GM19025 (cell line): ENCODE measurements around the gene RPS17.
"Not testable (repeated sequence)": the region's sequence is repeated elsewhere in the genome, so short reads cannot be mapped to it uniquely, and the experiment has no call there.

Experiments
- ATAC-seq: cut with Tn5 transposase; IDR thresholded peaks from one replicate; pipeline ENCODE4 v1.9.1; 2021; ENCODE audit warnings: mild to moderate bottlenecking, low read depth, moderate library complexity; ENCODE audit not compliant: unreplicated experiment

The RPS17 gene

DNA sequence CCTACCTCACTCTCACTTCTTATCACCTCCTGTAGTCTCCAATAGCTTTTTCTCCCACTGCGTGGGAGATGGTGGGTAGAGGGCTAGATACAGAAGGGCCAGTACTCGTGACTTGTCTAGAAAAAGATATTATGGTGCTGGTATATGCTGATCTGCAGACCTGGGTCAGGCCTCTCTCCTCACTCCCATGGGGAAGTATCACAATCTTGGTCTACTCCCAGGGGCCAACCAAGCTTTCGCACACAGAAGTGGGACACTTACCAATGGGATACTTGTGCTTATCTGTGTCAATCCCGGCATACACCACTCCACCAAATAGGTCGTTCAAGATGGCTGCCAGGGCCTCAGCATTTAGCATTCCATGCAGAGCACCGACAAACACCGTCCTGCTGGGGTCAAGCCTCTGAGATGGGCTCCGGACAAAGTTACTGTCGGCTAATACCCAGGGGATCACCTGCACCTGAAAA is 9.0 kb upstream of the RPS17 start:
- no peak for ATAC-seq

DNA sequence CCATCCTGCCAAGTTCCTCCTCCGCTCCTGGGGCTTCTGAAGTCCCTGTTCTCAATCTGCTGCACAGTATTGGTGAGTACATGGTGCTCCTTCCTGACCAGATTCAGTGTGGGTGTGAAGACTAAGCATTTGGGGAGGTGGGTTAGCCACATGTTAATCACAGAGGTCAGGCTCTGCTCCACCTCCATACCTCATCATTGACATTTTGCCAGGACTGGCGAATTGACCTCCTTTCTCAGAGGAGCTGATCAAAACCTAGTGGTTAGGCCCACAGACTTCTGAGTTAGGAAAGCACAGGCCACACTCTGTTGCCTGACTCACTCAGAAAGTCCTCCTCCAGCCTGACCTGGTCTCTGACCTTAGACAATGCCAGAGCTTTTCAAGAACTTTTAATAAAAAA is 8.4 kb upstream of the RPS17 start:
- no peak for ATAC-seq

DNA sequence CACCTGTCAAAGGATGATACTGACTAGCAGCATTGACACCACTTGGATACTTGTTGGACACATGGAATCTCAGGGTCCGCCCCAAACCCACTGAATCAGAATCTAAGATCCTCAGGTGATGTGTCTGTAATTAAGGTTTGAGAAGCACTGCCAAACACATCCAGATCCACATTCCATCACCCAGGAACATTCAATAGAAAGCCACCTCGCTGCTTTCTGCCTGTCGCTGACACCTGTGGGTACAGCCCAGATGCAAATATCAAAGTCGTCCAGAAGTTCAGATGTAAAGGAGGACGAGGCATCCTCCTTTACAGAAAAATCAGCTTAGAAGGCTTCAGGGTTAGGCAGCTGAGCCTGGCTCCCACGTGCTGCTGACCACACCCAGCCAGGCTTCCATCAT is 5.2 kb upstream of the RPS17 start:
- no peak for ATAC-seq

DNA sequence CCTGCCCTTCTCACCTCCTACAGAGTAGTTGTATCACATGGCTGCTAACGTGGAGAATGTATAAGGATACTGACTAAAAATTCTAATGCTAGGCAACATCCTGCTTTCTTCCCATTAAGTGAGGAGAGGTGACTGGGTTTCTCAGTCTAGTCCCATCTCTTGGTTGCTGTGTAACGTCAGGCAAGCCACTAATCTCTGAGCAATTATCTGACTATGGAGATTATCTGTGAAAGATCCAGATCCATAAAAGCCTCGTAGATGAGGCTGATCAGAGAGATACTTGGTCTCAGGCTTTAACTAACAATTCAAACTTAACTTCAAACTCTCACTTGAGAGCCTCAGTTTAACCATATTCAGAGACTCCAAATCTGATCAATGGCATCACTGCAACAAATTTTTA is 4.7 kb upstream of the RPS17 start:
- ATAC-seq: no peak

DNA sequence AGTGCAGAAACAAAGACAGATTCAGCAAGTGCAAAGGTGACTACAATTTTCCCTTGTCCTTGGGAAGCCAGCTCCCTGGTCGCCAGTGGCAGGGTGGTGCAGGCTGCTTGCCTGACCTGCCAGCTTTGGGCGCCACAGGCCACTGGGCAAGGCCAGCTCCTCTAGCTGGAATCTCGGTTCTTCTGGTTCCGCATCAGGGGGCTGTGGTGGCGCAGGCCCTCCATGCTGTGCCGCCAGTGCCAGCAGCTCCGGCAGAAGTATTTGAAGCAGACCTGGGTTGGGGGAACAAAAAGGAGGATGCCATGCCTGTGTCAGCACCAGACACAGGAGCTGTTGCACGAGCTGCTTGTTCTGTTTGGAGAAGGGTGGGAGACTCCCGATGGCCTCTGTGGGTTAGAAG is 4.2 kb upstream of the RPS17 start:
- no peak for ATAC-seq

DNA sequence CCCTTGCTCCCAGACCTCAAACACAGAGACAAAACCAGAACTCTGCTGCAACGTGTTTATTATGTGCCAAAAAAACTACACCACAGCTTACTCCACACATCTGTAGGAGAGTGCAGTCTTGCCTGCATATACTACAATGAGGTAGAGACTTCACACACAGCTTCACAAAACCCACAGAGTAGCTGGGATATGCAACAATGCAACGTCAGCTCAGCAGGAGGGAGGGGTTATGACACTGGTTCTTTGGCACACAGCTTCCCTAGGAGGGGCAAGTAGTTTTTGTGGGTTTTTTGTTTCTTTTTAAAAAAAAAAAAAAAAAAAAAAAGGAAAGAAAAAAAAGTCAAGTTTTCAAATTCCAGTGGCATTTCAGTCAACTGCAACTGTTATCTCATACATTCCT is 2.9 kb upstream of the RPS17 start:
- ATAC-seq: no peak

DNA sequence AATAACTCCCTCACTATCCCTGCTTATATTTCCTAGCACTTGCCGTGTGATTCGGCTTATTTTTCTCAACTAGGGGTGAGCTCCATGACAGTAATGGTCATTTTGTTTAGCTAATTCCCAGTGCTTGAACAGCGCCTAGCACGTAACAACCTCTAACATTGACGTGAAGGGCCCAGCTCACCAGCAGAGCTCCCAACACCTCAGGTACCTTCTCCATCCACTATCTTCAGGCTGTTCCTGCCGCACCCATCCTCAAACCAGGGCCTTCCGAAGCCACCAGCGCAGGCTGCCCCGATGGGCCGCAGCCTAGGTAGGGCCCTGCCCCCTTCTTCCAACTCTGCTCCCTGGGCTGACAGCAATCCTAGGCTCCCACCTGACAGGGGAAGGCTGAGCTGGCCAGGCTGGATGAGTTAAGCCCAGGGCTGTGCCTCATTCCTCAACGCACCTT is 751 bp upstream of the RPS17 start:
- ATAC-seq: no peak

DNA sequence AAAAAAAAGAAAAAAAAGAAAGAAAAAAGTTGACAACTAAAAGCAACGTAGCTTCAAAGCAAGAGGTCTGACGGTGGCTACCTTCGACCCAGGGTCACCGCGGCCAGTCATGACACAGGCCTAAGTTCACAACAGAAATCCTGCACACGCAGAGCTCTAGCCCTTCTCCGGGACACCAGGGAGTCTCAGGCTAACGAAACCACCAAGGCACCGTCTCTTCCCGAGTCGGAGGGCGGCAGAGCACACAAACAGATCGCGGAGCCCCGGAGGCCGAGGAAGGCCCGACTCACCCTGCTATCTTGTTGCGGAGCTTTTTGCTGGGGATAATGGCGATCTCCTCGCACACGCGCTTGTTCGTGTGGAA is 584 bp downstream of the RPS17 start:
- no peak for ATAC-seq

DNA sequence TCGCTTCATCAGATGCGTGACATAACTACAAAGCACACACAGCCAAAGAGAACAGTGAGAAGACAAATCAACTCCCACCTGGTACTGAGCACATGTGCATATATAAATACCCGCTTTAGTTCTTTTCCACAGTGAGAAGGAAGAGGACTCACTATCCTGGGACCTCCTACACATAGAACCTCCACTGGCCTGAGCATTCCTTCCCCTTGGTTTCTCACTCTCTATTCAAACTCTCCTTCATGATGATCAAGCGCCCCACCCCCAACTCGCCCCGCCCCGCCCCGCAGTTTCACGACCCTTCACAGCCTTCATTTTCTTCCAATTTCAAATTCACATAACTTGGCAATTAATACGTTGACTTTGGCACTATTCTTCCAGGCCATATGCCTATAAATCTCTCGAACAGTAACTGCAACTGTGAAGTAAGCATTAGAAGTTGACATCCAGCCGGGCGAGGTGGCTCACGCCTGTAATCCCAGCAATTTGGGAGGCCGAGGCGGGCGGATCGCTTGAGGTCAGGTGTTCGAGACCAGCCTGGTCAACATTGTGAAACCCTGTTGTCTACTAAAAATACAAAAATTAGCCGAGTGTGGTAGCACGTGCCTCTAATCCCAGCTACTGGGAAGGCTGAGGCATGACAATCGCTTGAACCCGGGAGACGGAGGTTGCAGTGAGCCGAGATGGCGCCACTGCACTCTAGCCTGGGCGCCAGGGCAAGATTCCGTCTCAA is 1.1 kb downstream of the RPS17 start:
- ATAC-seq: no peak

DNA sequence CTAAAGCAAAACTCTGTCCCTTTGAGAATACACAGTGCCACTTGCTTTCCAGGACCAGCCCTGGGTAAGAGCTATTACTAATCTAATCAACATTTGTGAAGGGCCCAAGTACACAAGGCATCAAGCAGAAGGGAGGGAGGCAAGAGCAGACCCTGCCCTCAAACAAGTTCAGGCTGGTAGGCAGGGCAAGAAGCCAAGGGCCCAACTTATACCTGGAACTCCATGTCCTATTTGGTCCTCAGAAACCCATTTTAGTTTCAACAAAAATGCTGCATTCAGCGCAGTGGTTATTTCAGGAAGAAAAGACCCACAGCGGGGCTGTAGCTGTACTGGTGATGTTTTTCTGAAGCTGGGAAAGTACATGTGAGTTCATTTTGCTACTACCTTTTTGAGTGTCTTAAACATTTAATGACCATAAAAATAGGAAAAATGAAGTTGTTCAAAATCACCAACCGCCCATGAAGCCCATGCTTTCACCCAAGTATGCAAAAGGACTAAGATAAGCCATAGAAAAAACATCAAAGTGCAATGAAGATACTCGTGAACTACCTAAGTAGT is 2.8 kb downstream of the RPS17 start:
- ATAC-seq: no peak

DNA sequence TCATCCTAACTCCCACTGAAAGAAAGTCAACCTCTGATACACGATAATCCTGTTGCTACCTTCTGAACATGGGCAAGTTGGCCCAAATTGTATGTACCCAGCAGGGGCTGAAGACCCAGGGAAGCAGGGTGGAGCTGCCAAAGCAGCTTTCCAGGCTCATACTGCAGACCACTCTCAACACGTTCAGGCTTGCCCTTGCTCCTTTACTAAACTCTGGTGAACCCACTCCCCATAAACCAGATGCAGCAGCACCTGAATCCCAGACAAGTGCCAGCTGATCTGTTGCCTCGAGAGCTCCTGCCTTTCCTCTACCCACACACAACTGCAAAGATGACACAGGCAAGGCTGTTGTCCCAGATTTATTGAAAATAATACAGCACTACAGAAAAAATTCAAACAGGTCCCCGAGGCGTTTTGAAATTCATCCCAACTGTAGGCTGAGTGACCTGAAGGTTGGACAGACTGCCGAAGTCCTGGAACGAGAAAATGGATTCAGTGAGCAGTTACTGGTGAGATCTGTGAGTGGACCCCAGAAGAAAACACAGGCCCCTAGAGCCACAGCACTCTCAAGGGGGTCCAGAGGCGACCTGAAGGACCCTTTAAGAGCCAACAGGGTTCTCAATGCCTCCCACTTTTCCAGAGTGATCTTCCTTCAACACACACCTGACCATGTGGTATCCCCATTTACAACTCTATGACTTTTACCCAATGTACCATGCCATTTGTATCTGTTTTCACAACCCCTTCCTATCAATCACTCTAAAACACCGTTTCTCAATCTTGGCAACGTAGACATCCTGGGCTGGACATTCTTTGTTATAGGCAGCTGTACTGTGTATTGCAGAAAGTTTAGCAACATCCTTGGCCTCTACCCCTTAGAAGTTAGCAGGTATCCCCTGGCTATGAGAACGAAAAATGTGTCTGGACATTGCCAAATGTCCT is 3.6 kb downstream of the RPS17 start:
- no peak for ATAC-seq

DNA sequence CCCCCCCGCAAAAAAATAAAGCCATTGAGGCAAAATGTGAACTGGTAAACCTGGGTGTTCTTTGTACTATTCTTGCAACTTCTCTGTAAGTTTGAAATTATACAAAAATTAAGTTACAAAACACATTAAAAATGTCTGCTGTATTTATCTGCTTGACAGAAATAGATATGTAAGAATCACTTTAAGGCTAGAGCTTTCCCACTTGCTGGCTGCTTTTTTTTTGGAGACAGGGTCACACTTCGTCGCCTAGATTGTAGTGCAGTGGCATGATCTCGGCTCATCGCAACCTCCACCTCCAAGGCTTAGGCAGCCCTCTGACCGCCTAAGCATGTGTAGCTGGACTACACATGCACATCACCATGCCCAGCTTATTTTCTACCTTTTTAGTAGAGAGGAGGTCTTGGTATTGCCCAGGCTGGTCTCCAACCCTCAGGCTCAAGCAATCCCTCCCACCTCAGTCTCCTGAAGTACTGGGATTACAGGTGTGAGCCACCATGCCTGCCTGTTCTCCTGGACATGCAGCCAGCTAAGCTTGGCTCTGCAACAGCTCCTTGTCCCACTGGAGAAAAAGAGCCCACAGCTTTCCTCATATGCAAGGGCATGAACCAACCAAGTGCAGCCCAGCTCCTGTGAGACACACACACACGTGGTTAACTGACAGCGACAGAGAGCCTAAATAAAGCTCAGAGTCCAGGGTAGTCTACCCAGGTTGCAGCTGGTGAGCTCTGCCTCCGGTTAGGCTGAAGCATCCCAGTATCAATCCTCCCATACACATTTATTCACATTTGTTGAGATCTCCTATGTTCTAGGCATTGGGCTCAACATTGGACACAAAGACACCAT is 4.5 kb downstream of the RPS17 start:
- ATAC-seq: no peak

DNA sequence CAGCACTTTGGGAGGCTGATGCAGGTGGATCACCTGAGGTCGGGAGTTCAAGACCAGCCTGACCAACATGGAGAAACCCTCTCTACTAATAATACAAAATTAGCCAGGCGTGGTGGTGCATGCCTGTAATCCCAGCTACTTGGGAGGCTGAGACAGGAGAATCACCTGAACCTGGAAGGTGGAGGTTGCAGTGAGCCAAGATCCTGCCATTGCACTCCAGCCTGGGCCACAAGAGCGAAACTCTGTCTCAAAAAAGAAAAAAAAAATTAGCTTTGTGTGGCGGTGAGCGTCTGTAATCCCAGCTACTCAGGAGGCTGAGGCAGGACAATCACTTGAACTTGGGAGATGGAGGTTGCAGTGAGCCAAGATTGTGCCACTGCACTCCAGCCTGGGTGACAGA is 5.1 kb downstream of the RPS17 start:
- not testable (repeated sequence) for ATAC-seq

DNA sequence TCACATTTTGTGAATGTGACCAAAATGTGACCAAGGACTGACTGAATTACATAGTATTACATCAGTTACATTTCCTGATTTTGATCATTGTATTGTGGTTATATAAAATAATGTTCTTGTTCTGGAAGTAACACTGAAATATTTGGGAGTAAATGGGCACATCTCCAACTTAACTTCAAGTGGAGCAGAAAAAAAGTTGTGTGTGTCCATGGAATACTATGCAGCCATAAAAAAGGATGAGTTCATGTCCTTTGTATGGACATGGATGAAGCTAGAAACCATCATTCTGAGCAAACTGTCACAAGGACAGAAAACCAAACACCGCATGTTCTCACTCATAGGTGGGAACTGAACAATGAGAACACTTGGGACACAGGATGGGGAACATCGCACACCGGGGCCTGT is 5.8 kb downstream of the RPS17 start:
- not testable (repeated sequence) for ATAC-seq

DNA sequence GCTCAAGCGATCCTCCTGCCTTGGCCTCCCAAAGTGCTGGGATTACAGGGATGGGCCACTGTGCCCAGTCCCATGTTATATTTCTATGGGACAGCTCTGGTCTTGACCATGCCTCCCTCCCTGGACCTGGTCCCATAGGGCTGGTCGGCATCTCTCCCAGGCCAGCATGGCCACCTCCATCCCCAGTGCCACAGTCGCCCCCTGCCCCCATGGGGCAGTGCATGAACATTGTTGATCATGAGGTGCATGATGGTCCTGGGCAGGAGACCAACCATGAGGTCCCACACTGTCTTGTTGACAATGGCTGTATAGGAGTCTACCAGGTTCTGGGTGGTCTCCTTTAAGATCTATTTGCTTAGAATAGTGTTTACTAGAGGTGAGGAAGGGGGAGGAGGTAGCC is 6.5 kb downstream of the RPS17 start:
- no peak for ATAC-seq

DNA sequence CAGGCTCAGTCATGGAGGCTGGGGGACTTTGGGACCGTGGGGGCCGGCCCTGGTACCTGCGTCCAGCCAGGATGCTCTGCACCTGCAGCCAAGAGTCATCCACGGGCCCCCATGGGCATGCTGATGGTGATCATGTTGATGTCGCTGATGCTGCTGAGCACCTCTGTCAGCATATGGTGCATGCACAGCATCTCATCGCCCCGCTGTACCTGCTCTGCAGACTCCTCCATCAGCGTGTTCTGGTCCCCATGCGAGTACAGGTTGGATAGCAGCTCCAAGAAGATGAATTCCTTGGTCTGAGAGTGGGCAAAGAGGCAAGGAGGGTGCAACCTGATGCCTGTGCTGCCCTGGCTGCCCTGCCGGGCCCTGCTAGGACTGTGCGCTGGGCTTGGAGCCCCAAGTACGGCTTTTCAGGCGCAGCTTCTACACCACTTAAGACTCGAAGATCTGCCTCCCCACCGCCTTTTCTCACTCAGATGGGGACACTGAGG is 7.2 kb downstream of the RPS17 start:
- no peak for ATAC-seq

DNA sequence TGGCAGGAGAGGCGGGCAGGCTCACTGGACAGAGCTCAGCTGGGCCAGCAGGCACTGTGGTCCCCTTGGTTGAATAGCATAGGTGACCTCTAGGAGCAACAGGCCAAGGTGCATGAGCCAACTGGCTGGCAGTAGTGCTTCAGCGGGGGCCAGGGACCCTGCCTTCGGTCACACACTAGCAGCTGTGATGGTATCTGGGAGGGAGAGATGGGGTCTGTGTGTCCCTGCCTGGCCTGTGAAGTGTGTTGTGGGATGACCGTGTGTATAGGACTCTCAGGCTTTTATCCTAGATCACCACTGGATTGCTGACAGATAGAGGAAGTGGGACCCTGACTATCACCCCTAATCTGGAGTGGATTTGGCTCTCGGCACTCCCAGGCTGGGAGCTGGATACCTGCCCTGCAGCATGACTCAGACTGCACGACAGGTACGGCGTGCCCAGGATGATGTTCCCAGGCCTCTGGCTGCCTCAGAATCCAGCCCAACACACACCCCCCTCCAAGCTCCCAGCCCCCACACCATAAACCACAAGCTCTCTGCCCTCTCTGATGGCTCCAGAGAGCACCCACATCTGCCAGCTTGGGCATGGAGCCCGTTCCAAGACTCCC is 7.8 kb downstream of the RPS17 start:
- ATAC-seq: no peak

DNA sequence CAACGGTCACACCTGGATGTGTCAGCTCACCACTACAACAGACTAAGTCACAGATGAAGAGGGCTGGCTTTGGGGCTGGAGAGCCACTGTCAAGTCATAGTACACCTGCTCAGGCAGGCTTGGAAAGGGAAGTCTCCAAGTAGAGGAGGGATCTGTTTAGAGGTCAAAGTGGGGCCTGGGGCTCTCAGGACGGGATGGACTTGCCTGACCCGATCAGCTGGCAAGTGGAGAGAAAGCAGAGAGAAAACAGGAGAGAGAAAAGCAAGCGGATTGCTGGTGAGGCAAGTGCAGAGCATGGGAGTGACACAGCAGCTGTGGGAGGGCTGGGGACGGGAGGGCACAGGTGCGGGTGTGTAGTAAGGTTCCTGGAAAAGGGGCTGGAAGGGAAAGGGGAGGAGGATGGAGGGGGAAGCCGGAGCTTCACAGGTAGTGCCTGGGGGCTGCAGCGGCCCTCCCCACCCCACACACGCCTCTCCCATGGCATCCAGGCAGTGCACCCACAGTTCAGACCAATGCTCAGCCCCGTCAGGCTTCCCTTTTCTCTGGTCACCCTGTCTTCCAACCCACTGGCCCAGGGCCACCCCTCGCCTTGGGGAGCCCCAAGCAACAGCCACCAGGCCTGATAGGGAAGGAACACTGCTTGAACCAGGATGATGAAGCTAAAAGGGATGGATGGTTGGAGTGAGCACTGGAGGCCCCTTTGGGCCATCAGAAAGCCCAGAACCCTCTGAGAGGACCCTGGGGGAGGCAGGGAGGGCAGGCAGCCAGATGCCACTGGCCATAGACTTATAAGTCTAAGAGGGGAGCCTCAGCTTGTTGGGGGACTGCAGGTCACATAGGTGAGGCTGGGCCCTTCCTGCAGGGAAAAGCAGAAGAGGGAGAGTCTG is 8.5 kb downstream of the RPS17 start:
- ATAC-seq: no peak
